Neural progenitor cell (in vitro differentiated cells): ENCODE measurements around the gene KANK3.
"Not testable (repeated sequence)": the region's sequence is repeated elsewhere in the genome, so short reads cannot be mapped to it uniquely, and the experiment has no call there.

Experiments used
- CTCF ChIP-seq: fragments of 200-600 bp; sonication (generic); IDR thresholded peaks from 2 replicates; pipeline ENCODE4 v1.5.1; 2017; ENCODE audit warnings: antibody characterized with exemption, mild to moderate bottlenecking
- EZH2 ChIP-seq: fragments of 200-600 bp; sonication (generic); IDR thresholded peaks from 2 replicates; pipeline ENCODE4 v1.6.1; 2017; ENCODE audit warnings: antibody characterized with exemption, mild to moderate bottlenecking, moderate library complexity
- EZH2phosphoT487 ChIP-seq: fragments of 200-600 bp; sonication (generic); IDR thresholded peaks from 2 replicates; pipeline ENCODE4 v1.6.1; 2017; ENCODE audit warnings: antibody characterized with exemption

- TF ChIP-seq EZH2, CTCF, EZH2phosphoT487: not testable (repeated sequence)
Observed at GRCh38 chr19:8385103-8385502, 42.0 kb upstream of the KANK3 start.
